SK-MEL-5 (cell line): Measurements from ENCODE around the gene MAPK1IP1L. TPM values are rescaled to one million over a fixed set of nuclear protein-coding genes. Genes with fewer than 3 reads are reported as not detected.
A peak's percentile ranks its signal among the peaks of the same experiment; 100 is the strongest.
"Not testable (repeated sequence)": the region's sequence is repeated elsewhere in the genome, so short reads cannot be mapped to it uniquely, and the experiment has no call there.

Source experiments
- DNase-seq: peaks from one replicate; pipeline ENCODE4 v3.0.0-alpha.2; 2016; ENCODE audit warnings: low read depth, low spot score
- in situ Hi-C: cut with HindIII; loops from 2 replicates; pipeline ENCODE4 v1.10.0; 2016; ENCODE audit warnings: low sequenced_read_pairs, high pct_unique_total_duplicates, low pct_unique_long_range_greater_than_20kb
- total RNA-seq: library from RNA; depleted of rRNA; stranded (reverse); fragments of >200 nt; shearing (Covaris generic); gene quantifications from 2 replicates; pipeline ENCODE4 v1.2.3, GENCODE V29; 2014

Gene MAPK1IP1L
- total RNA-seq, 1 experiment from 2014 or later = 55.1 TPM

- DNase-seq, in situ Hi-C loops: not testable (repeated sequence)
These were observed 28.5 kb downstream of the MAPK1IP1L start for GRCh38 chr14:55079961-55080360.

- no peak for DNase-seq
- in situ Hi-C loops = no loop called here
These were observed 33.1 kb downstream of the MAPK1IP1L start for GRCh38 chr14:55084401-55085059.

GRCh38 chr14:55085060-55085660 lies 33.7 kb downstream of the MAPK1IP1L start:
- no peak for DNase-seq
- in situ Hi-C loops = no loop called here

GRCh38 chr14:55086938-55087337 lies 35.5 kb downstream of the MAPK1IP1L start:
- DNase-seq = no peak
- in situ Hi-C loops = no loop called here

- in situ Hi-C loops = no loop called here
These were observed 36.9 kb downstream of the MAPK1IP1L start for GRCh38 chr14:55088356-55088755.

GRCh38 chr14:55092341-55092740 lies 40.9 kb downstream of the MAPK1IP1L start:
- in situ Hi-C loops = no loop called here
- DNase-seq = no peak

More at GRCh38 chr14:55088356-55088755, 36.9 kb downstream of the MAPK1IP1L start:
- DNase-seq = no peak

GRCh38 chr14:55094292-55095157 lies 43.1 kb downstream of the MAPK1IP1L start:
- in situ Hi-C loops = no loop called here
- no peak for DNase-seq

- in situ Hi-C loops = no loop called here
- DNase-seq = peak; percentile 99
These were observed 46.6 kb downstream of the MAPK1IP1L start for GRCh38 chr14:55097881-55098560.

- in situ Hi-C loops = no loop called here
- DNase-seq = no peak
These were observed 47.1 kb downstream of the MAPK1IP1L start for GRCh38 chr14:55098561-55098898.

- DNase-seq = peak; percentile 47
- in situ Hi-C loops = no loop called here
These were observed 48.3 kb downstream of the MAPK1IP1L start for GRCh38 chr14:55099756-55100155.

GRCh38 chr14:55101698-55102097 lies 50.3 kb downstream of the MAPK1IP1L start:
- in situ Hi-C loops = no loop called here
- no peak for DNase-seq

- in situ Hi-C loops = no loop called here
- peak; percentile 96 for DNase-seq
These were observed 50.7 kb downstream of the MAPK1IP1L start for GRCh38 chr14:55102141-55102621.

- DNase-seq = peak; percentile 55
- in situ Hi-C loops = no loop called here
These were observed 51.7 kb downstream of the MAPK1IP1L start for GRCh38 chr14:55103005-55103640.

- no peak for DNase-seq
- in situ Hi-C loops = no loop called here
These were observed 52.8 kb downstream of the MAPK1IP1L start for GRCh38 chr14:55103971-55104954.

GRCh38 chr14:55105991-55106390 lies 54.5 kb downstream of the MAPK1IP1L start:
- no peak for DNase-seq
- in situ Hi-C loops = no loop called here

GRCh38 chr14:55107766-55108554 lies 56.5 kb downstream of the MAPK1IP1L start:
- peak; percentile 95 for DNase-seq

More at GRCh38 chr14:55107766-55108554, 56.5 kb downstream of the MAPK1IP1L start:
- in situ Hi-C loops = no loop called here
